NCI-H446 (cell line): ENCODE data around the gene KIF1B.
"Not testable (repeated sequence)": the region's sequence is repeated elsewhere in the genome, so short reads cannot be mapped to it uniquely, and the experiment has no call there.

Experiments used
- DNase-seq, 2 experiments: peaks; one replicate each; lab custom pipeline; 2025; lab: John Stamatoyannopoulos, UW

Gene KIF1B

DNA sequence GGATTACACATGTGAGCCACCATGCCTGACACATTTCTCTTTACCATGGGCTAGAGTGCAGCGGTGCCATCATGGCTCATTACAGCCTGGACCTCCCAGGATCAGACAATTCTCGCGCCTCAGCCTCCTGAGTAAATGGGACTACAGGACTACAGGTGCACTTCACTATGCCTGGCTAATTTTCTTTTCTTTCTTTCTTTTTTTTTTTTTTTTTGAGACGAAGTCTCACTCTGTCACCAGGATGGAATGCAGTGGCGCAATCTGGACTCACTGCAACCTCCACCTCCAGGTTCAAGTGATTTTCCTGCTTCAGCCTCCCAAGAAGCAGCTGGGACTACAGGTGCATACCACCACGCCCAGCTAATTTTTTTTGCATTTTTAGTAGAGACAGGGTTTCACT is 14.8 kb upstream of the KIF1B start:
- DNase-seq = no peak

DNA sequence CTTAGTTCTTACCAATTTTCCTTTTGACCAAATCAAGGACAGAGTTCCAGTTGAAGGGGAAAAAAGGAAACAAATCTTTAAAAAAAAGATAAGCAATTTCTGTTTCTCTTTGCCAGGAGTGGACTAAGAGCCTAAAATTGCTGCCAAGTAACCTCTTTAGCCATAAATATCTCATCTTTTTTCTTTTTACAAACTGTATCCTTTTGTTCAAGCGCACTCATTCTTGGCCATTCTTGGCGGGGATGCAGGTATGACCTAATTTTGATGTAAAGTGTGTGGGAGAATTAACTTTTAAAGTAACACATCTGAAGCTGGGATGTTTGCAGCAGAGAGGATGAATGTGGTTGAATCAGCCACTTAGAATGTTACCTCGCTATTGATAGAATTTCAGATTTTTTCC is 13.4 kb upstream of the KIF1B start:
- peak; percentile 25 to 55 for DNase-seq

DNA sequence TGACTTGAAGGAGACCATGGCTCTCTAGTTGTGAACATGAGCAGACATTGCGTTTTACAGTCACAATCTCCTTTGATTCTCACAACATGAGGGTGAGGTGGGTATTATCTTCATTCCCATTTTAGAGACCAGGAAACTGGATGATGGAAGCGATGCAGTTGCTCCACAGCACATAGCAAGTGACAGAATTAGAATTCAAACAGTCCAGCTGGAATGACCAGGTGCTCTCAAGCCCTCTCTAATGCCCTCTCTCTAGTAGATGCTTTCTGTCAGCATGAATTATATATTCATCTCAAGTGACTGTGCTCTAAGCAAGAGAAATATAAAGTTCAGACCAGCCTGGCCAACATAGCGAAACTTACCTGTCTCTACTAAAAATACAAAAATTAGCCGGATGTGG is 9.8 kb upstream of the KIF1B start:
- DNase-seq = no peak

DNA sequence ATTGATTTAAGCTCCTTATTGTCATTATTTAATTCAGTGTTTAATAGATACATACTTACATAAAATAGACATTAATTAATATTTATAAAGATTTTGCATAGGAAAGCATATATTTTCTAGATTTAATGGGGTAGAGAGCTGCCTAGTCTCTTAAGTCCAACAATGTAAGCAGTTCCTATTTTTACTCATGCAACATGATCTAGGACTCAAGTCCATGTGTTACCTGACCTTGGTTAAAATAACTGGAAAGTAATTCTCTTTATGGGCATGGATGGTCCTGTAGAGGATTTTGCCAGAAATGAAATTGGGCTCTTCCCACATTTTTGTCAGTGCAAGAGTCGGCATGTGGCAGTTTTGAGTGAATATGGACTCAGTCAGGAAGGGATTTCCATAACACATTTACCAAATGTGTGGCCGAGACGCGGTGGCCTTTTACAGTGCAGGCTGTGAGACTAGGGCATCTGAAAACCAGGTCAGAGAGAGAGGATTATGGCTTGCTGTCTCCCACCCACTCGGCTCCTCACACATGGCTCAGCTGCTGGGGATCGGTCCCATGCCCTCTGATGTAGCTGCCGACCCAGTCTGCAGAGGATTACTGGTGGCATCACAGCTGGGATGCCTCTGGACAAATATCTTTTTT is 6.2 kb upstream of the KIF1B start:
- peak in 1 of 2 experiments; percentile 22 for DNase-seq

DNA sequence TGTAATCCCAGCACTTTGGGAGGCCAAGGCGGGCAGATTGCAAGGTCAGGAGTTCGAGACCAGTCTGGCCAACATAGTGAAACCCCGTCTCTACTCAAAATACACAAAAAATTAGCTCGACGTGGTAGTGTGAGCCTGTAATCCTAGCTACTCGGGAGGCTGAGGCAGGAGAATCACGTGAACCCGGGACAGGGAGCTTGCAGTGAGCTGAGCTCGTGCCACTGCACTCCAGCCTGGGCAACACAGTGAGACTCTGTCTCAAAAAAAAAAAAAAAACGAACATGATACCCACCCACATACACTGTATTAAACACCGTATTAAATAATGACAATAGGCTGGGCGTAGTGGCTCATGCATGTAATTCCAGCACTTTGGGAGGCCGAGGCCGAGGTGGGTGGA is 5.2 kb upstream of the KIF1B start:
- not testable (repeated sequence) for DNase-seq

DNA sequence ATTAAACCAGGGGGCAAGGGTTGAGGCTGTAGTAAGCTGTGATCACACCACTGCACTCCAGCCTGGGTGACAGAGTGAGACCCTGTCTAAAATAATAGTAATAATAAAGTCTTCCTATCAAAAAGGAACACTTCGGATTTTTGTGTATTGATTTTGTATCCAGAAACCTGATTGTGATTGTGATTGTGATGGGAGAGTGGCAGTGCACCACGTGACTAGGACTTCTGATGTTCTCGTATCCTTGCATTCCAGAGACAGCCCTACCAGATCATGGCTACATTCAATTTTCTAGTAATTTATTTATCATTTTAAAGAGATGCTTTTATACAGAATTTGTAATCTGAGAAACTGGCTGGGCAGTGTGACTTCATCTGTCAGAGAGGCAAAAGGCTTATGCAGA is 2.6 kb upstream of the KIF1B start:
- no peak for DNase-seq

DNA sequence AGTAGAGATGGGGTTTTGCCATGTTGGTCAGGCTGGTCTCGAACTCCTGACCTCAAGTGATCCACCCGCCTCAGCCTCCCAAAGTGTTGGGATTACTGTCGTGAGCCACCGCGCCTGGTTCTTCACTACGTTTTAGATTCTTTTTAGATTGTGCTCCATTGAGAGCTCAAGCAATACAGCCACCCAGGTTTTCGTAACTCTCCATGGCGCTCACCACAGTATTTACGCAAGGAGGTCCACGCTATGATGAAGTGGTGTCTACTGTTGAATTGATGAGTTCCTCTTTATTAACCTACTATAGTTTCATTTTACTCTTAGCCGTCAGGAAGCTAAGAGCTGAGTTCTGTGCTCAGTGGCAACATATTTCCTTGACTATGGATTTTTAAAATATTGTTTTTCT is 1.8 kb upstream of the KIF1B start:
- no peak for DNase-seq

DNA sequence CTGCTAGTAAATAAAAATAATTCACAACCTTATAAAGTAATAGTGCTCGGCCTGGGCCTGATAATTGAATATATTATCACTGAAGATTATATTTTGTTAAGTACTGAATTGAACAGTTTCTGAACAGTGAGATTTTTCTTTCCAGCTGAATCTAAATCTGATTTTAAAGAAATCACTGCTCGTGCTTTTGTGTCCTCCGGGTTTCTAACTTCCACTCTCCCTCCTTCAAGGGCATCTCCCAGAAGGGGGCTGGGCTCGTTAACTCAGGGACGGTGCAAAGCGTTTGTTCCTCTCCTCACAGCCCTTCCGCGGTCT is 823 bp upstream of the KIF1B start:
- no peak for DNase-seq

DNA sequence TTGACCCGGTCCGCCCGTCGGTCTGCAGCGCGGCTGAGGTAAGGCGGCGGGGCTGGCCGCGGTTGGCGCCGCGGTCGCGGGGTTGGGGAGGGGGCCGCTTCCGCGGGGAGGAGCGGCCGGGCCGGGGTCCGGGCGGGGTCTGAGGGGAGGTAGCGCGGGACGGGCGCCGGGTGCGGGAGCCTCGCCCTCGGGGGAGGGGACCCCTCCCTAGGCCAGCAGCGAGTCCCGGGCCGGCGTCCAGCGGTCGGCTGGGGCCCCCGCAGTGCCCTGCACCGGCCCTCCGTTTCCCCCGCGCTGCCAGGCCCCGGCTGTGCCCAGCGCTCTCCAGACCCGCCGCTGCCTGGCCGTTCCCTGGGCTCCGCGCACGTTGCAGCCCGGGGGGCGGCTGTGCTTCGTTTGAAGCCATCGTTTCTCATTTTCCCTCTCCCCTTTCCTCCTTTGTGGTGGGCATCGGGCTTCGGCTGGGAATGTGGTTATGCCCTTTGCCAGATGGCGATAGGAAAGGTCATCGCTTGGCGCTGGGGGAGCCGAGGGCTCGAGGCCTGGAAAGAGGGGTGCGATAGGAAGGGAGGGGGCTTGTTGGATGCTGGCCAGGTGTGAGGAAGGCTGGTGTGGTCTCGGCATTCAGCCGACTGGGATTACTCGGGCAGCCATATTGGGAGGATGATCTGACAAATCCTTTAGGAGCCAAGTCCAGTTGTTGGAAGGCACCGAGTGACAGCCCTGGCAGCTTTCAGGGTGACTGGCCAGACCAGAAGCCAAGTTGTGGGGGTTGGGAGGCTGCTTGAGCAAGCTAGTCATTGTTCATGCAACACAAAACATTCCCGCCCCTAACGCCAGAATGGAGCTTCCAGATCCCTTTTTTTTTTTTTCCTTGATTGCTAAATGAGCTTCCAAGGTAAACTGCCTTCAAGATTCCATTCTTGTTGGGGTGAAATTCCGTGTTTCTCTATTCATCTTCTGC is 753 bp downstream of the KIF1B start:
- peak; percentile 88 for DNase-seq

DNA sequence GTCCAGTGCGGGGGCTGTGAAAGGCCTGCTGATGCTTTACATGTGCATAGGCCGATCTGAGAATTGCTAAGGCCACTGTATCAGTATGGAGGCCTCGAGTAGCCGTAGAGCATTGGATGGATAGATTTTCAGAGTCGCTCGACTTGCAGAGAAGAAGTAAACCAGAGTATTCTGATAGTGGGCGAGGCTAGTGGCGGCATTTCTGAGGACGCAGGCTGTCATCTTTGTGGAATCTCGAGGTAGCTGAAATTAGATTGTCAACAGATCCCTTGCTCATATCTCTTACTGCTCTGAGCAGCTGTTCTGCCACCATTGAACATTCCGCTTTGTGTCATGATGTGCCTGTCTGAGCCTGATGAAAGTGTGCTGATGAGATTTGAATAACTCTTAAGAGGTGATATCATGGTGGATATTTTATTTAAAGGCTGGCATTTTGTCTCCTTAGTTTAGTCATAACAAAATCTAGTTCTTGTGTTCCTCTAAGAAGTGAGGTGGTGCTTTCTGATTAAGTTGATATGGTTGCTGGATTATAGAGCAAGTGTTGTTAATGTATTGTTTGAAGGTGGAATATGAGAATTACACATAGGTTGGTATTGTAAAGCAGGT is 1.5 kb downstream of the KIF1B start:
- DNase-seq = peak in 1 of 2 experiments; percentile 53

DNA sequence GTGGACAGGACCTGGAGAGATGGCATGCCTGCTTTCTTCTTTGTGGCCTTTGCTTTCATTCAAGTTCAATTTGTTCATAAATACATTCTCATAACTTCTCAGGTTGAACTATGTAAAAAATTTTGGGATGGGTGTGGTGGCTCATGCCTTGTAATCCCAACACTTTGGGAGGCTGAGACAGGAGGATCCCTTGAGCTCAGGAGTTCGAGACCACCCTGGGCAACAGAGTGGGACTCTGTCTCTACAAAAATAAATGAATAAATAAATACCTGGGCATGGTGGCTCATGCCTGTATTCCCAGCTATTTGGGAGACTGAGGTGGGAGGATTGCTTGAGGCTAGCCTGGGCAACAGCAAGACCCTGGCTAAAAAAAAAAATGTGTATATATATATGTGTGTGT is 2.1 kb downstream of the KIF1B start:
- DNase-seq = no peak

DNA sequence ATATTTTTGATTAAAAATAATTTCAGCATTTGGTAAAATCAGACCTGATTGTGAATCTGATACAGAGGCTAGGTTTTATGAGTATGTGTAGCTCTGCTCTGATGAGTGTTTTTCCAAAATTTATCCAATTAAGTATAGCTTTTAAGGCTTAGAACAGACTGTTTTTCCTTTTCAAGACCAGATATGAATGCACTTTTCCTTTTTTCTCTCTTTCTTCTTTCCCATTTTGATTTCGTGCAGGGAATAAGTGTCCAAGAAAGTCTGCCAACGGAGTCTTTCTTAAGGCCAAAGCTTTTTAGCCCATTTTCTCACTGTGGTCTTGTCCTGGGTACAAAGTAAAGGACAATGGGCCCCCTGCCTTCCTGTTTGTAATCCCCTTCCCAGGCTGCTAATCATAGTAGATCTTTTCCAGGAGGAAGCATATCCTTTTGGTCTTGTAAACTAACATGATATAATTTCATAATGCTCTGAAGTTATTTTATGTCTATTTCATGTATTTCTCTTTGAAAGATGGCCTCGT is 2.9 kb downstream of the KIF1B start:
- DNase-seq = no peak

DNA sequence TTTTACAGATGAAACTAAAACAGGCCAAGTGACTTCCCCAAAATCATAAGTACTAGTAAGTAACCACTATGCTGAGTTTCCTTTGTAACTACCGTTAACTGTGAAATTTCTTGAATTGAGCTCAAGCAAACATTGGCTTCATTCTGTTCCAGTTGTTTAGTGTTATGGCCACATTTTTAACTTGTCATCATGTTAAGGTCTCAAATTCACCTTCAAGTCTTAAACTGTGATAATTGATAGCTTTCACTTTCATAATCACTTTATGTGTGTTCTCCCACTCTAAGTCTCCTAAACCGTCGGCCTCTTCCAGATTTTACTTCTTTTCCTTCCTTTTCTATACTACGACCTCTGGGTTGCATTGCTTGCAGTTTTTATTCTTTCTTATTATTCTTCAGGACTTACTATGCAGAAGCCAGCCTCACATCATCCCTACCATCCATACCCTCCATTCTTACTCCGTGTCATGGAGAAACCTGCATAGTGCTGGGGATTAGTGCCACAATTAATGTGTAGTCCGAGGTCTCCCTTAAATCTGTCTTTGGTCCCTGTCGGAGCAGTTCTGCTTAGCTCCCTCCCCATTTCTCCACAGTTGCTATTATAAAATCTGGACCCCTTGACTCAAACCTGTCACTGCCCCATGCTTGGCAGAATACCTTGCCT is 5.8 kb downstream of the KIF1B start:
- no peak for DNase-seq

DNA sequence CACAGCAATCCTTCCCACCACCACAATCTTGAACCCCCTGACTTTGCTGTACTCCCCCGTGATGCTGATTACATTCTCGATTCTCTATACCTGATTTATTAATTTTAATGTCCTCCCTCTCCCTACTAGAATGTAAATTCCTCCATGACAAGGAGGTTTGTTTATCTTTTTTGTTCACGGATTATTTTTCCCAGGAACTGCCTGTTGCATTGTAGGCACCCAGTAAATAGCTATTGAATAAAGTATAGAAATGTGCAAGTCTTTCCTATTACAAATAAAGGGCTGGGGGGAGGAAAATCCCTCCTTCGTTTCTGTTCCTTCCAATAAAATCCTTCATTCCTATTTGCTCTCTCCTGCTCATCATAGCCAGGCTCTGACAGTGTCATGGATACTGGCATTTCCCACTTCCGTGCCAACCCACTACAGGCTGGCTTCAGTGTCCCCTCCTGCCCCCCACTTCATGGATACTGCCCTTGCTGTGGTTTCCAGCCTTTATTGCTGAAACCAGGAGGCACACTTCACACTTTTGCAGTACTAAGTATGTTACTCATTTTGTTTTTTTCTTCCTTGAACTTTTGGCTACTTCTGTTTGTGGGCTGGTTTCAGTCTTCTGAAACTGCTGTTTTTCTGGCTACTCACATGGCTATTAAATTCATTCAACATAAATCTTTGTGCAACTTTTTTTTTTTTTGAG is 7.5 kb downstream of the KIF1B start:
- no peak for DNase-seq

DNA sequence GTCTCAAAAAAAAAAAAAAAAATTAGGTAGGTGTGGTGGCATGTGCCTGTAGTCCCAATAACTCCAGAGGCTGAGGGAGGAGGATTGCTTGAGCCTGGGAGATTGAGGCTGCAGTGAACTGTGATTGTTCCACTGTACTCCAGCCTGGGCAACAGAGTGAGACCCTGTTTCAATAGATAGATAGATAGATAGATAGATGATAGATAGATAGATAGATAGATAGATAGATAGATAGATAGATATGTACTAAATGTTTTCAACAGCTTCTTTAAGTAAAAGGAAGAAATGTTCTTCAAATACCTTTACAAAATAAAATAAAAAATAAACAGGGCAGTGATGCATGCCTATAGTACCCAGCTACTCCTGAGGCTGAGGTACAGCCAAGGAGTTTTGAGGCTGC is 9.8 kb downstream of the KIF1B start:
- DNase-seq = no peak

DNA sequence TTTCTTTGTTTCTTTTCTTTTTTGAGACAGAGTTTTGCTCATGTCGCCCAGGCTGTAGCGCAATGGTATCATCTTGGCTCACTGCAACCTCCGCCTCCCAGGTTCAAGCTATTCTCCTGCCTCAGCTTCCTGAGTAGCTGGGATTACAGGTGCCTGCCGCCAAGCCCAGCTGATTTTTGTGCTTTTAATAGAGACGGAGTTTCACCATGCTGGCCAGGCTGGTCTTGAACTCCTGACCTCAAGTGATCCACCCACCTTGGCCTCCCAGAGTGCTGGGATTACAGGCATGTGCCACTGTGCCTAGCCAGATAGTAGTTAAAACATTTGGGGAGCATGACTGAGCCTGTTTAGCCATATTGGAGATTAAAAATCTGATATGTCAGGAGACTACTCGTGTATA is 10.3 kb downstream of the KIF1B start:
- not testable (repeated sequence) for DNase-seq

DNA sequence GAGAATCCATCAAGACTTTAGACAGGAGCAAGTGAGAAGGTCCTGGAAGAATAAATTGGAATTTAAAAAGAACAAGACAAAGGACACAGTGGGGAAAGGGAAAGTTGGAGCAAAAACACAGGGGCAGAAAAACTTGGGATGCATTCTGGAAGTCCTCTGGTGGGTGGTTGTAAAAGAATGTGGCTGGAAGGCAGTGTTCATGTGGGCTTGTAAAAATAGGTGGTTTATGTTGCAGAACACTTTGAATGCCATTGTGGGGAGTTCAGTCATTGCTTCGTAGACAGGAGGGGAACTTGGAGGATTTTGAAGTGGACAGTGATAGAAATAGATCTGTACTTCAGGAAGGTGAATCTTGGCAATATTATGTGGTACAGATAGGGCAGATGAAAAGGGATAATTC is 15.2 kb downstream of the KIF1B start:
- no peak for DNase-seq

DNA sequence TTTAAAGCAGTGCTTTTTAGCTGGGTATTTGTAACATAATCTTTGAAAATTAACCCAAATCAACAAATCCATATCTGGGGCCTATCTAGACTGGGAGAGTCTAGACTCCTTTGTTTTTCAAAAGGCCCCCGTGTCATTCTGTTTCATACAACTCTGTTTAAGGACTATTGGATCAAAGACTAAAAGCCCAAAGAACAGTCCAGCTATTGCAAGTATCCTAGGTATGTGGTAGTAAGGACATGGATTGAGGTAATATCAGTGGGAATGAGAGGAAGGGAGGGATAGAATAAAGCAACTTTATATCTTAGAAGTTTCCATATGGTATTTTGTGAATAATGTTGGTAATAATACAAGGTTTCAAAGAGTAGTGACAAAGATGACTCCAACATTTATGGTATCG is 18.2 kb downstream of the KIF1B start:
- no peak for DNase-seq

DNA sequence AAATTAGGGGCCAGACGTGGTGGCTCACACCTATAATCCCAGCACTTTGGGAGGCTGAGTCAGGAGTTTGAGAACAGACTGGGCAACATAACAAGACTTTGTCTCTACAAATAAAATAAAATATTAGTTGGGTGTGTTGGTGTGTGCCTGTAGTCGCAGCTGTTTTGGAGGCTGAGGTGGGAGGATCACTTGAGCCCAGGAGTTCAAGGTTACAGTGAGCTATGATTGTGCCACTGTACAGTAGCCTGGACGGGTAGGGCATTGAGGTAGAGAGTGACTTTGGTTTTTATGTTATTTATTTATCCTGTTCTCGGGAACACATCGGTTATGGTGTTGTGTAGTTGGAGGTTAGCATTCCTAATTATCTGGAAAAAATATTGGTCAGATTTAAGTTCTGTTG is 19.5 kb downstream of the KIF1B start:
- no peak for DNase-seq

DNA sequence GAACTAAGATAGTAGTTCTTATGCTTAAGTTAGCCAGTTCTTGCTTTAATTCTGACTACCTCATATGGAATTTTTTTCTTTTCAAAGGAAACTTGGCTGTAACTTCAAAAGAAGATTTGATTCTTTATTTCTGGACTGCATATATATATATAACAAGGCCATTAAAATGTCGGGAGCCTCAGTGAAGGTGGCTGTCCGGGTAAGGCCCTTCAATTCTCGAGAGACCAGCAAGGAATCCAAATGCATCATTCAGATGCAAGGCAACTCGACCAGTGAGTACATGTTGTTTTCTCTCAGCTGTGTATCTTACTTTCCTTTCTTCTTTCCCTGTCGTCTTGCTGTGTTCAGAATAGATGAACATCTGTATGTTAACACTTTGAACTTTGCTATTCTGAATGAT is 21.8 kb downstream of the KIF1B start:
- DNase-seq = no peak

DNA sequence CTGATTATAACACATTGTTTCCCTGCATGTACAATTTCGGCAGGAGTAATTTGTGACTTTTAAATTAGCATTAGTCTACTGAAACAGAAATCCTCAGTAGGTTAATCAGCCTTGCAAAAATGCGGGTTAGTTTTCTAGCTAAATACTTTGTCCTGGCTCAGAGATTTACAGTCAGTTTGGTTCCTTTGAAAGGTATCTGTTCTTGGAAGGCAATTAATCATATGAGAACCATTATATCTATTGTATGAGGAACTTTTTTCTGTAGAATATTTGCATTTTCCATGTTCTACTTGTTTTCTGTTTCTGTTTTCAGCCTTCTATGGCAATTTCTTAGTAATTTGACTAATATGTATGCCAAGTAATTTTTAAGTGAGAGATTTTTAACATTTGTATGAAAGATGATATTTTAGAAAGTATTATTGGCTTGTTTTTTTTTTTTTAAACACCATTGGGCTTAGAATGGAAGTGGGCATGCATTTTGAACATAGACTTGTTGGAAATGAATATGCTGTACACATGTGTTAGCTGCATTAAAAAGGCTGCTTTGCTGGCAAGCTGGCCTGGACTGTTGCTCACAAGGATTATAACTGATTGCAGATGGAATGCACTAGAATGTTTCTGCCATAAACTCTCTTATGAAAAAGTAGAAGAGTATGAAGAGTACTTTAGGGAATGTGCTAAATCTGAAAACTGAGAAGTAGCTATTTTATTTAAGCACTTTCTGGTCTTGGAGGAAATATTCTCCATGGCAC is 26.2 kb downstream of the KIF1B start:
- DNase-seq = no peak
